IMR-90 (cell line): ENCODE data around the gene GGNBP2. TPM values are rescaled to one million over a fixed set of nuclear protein-coding genes. Genes with fewer than 3 reads are reported as not detected.

Experiments
- ATAC-seq: fragments of 200-7000 bp; cut with Tn5 transposase; 2 replicates; pipeline ENCODE4 v1.9.1; 2020; ENCODE audit warnings: low read depth, mild to moderate bottlenecking, moderate library complexity
- BruUV-seq: library from RNA; stranded (reverse); fragments of 400-500 nt; replicated peaks from 2 replicates; lab custom pipeline; 2021; lab: Mats Ljungman, UMichigan
- CTCF ChIA-PET: fragments of 300-600 bp; formaldehyde crosslinking; extraction: SDS; loops from one replicate; lab custom pipeline; 2021; ENCODE audit warnings: antibody characterized with exemption; lab: Yijun Ruan, JAX
- POLR2A ChIA-PET: fragments of 300-600 bp; sonication (Branson Sonifier 250); formaldehyde crosslinking; loops from one replicate; lab custom pipeline; 2022; ENCODE audit warnings: antibody characterized with exemption; ENCODE audit not compliant: unreplicated experiment; lab: Charles Lee
- DNase-seq: peaks from one replicate; pipeline ENCODE4 v3.0.0; 2013
- H2AFZ ChIP-seq: replicated peaks from 2 replicates; pipeline ENCODE3; 2013; ENCODE audit warnings: low read length, mild to moderate bottlenecking; ENCODE audit not compliant: poor library complexity
- H2AK5ac ChIP-seq: 2 replicates; pipeline ENCODE4 v1.6.1; 2013; ENCODE audit warnings: low read depth, low read length, inconsistent platforms
- H2AK9ac ChIP-seq: replicated peaks from 2 replicates; pipeline ENCODE3; 2013; ENCODE audit warnings: mild to moderate bottlenecking, low read depth, low read length, moderate library complexity; ENCODE audit not compliant: poor library complexity
- H2BK120ac ChIP-seq: 2 replicates; pipeline ENCODE4 v1.6.1; 2013; ENCODE audit warnings: low read depth, low read length, inconsistent platforms
- H2BK15ac ChIP-seq: 3 replicates; pipeline ENCODE4 v1.6.1; 2013; ENCODE audit warnings: low read depth, low read length, inconsistent platforms
- H2BK20ac ChIP-seq: 2 replicates; pipeline ENCODE4 v1.6.1; 2013; ENCODE audit warnings: low read depth, mild to moderate bottlenecking, inconsistent platforms, low read length, moderate library complexity
- H2BK5ac ChIP-seq: 2 replicates; pipeline ENCODE4 v1.6.1; 2013; ENCODE audit warnings: mild to moderate bottlenecking, low read depth, low read length, inconsistent platforms; ENCODE audit not compliant: poor library complexity, severe bottlenecking
- H3K14ac ChIP-seq: replicated peaks from 2 replicates; pipeline ENCODE4 v1.6.1; 2013; ENCODE audit warnings: low read depth, low read length, inconsistent platforms
- H3K18ac ChIP-seq: 2 replicates; pipeline ENCODE4 v1.6.1; 2013; ENCODE audit warnings: low read depth, low read length, control low read depth
- H3K23ac ChIP-seq: 2 replicates; pipeline ENCODE4 v1.6.1; 2013; ENCODE audit warnings: low read depth, low read length, inconsistent platforms
- H3K27ac ChIP-seq: 2 replicates; pipeline ENCODE4 v1.5.1; 2013; ENCODE audit warnings: mild to moderate bottlenecking, control low read depth, low read length; ENCODE audit not compliant: insufficient read depth
- H3K27me3 ChIP-seq: 2 replicates; pipeline ENCODE4 v1.6.1; 2013; ENCODE audit warnings: low read length; ENCODE audit not compliant: control insufficient read depth, insufficient read depth
- H3K36me3 ChIP-seq: 2 replicates; pipeline ENCODE4 v1.6.1; 2013; ENCODE audit warnings: low read length, mixed read lengths; ENCODE audit not compliant: control insufficient read depth, insufficient read depth
- H3K4ac ChIP-seq: 2 replicates; pipeline ENCODE4 v1.6.1; 2013; ENCODE audit warnings: low read depth, low read length, inconsistent platforms
- H3K4me1 ChIP-seq: 2 replicates; pipeline ENCODE4 v1.6.1; 2013; ENCODE audit warnings: low read length, mixed read lengths; ENCODE audit not compliant: control insufficient read depth, insufficient read depth
- H3K4me2 ChIP-seq: 2 replicates; pipeline ENCODE4 v1.6.1; 2013; ENCODE audit warnings: low read depth, mild to moderate bottlenecking, control low read depth, low read length, moderate library complexity
- H3K4me3 ChIP-seq: 2 replicates; pipeline ENCODE4 v1.5.1; 2013; ENCODE audit warnings: low read depth, mild to moderate bottlenecking, control low read depth, low read length, moderate library complexity; ENCODE audit not compliant: insufficient read depth
- H3K56ac ChIP-seq: 2 replicates; pipeline ENCODE4 v1.6.1; 2013; ENCODE audit warnings: low read length, inconsistent platforms; ENCODE audit not compliant: insufficient read depth; ENCODE audit errors: extremely low read depth
- H3K79me1 ChIP-seq, 2 experiments: 2 replicates each; pipeline ENCODE4 v1.6.1; 2013; ENCODE audit warnings: low read length in 2 of 2, inconsistent platforms in 1 of 2, low read depth in 1 of 2
- H3K9ac ChIP-seq: 2 replicates; pipeline ENCODE4 v1.6.1; 2013; ENCODE audit warnings: low read depth, low read length, control low read depth
- H3K9me1 ChIP-seq: 2 replicates; pipeline ENCODE4 v1.6.1; 2013; ENCODE audit warnings: low read length, inconsistent platforms; ENCODE audit not compliant: insufficient read depth
- H3K9me3 ChIP-seq: 2 replicates; pipeline ENCODE4 v1.6.1; 2013; ENCODE audit warnings: low read length; ENCODE audit not compliant: control insufficient read depth, insufficient read depth
- H4K20me1 ChIP-seq: 2 replicates; pipeline ENCODE4 v1.6.1; 2013; ENCODE audit warnings: low read length, inconsistent platforms; ENCODE audit not compliant: insufficient read depth
- H4K5ac ChIP-seq: 2 replicates; pipeline ENCODE4 v1.6.1; 2013; ENCODE audit warnings: mild to moderate bottlenecking, low read depth, low read length, control low read depth
- H4K8ac ChIP-seq, 2 experiments: 2 replicates each; pipeline ENCODE4 v1.6.1; 2013; ENCODE audit warnings: low read depth in 2 of 2, low read length in 2 of 2, control low read depth in 1 of 2, inconsistent platforms in 1 of 2
- H4K91ac ChIP-seq: 2 replicates; pipeline ENCODE4 v1.6.1; 2013; ENCODE audit warnings: low read depth, low read length, inconsistent platforms; ENCODE audit not compliant: insufficient read depth
- CEBPB ChIP-seq: IDR thresholded peaks from 2 replicates; pipeline ENCODE4 v1.6.1; 2012; ENCODE audit warnings: low read depth, low read length, improper control_type of control experiment
- MAFK ChIP-seq: IDR thresholded peaks from 2 replicates; pipeline ENCODE4 v1.6.1; 2012; ENCODE audit warnings: low read depth, low read length, improper control_type of control experiment
- MXI1 ChIP-seq: IDR thresholded peaks from 2 replicates; pipeline ENCODE4 v1.6.1; 2012; ENCODE audit warnings: low read depth, mild to moderate bottlenecking, low read length, moderate library complexity, borderline replicate concordance
- NFE2L2 ChIP-seq: fragments of 150-350 bp; IDR thresholded peaks from 2 replicates; pipeline ENCODE4 v1.6.1; 2016; ENCODE audit warnings: low read depth, mild to moderate bottlenecking, low read length
- RAD21 ChIP-seq: IDR thresholded peaks from 2 replicates; pipeline ENCODE4 v1.6.1; 2012; ENCODE audit warnings: low read length, improper control_type of control experiment
- WGBS, 2 experiments: methylation state at CpG; one replicate each; pipeline versions ENCODE4 v1.1.5 to v1.1.7; 2013; ENCODE audit warnings: missing lambda C conversion rate in 2 of 2; ENCODE audit not compliant: insufficient read length in 1 of 2; ENCODE audit errors: extremely low coverage in 2 of 2; 5-methylcytosine and 5-hydroxymethylcytosine counted together
- dilution Hi-C: fragments of 300-500 bp; cut with HindIII; formaldehyde crosslinking; loops from one replicate; pipeline ENCODE4 v1.14.3; 2018; ENCODE audit warnings: low sequenced_read_pairs; ENCODE audit not compliant: unreplicated experiment
- in situ Hi-C: fragments of 300-500 bp; cut with MboI; formaldehyde crosslinking; loops from 3 replicates; pipeline ENCODE4 v1.14.3; 2019; ENCODE audit warnings: low sequenced_read_pairs, inconsistent platforms, mixed read lengths
- intact Hi-C: fragments of 100-400 bp; cut with micrococcal nuclease; formaldehyde crosslinking; loops from 2 replicates; pipeline ENCODE4 v1.10.0; 2022
- polyA plus RNA-seq, 3 experiments: library from polyadenylated mRNA; depleted of rRNA; stranded (reverse); fragments of >200 nt; gene quantifications; 2 replicates each; pipeline ENCODE4 v1.2.3, GENCODE V29; 2012; ENCODE audit warnings: low replicate concordance in 1 of 3
- total RNA-seq: library from RNA; depleted of rRNA; stranded (reverse); fragments of >200 nt; gene quantifications from 2 replicates; pipeline ENCODE4 v1.2.3, GENCODE V29; 2012
- TF ChIP-seq, protein P1 (sequence below): conservative IDR thresholded peaks from 2 replicates; pipeline ENCODE4 v1.5.1; 2012; ENCODE audit warnings: mild to moderate bottlenecking, low read depth, low read length, improper control_type of control experiment
- TF ChIP-seq, protein P2 (sequence below): fragments of 150-350 bp; IDR thresholded peaks from 2 replicates; pipeline ENCODE4 v1.6.1; 2016; ENCODE audit warnings: low read depth, mild to moderate bottlenecking, low read length, moderate library complexity, borderline replicate concordance

Gene GGNBP2
- total and polyA plus RNA-seq, 2 of the 4 experiments (the other 2 are of a cell fraction) = 40.7 to 56.2 TPM

DNA sequence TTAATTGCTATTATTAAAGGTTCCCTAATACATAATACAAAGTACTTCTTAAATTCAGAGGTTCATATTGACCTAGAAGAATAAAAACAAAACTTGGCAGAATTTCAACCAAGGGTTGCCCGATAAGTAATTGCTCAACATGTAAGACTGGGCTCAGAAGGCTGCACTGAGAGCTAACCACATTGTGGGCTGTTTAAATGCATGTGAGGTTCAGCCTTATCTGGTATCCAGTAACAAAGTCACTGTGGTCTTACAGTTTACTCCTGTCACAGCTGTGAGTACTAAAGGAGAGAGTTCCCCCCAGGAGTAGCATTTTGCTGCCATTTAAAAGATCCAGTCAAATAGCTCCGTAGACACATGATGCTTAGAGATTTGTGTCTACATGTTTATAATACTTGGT, 45.4 kb downstream of the GGNBP2 start:
- no peak overlapping the region for H2BK15ac ChIP-seq
- H2AFZ ChIP-seq = no peak overlapping the region
- H3K4me2 ChIP-seq = no peak overlapping the region
- intact Hi-C loops = no loop called here
- no TSS peak for BruUV-seq
- no peak overlapping the region for H2BK120ac ChIP-seq
- H4K20me1 ChIP-seq = peaks cover 9% of the 10 kb centered on the region; the same call in 1 of the 2 replicates
- no peak overlapping the region for H3K18ac ChIP-seq
- no peak overlapping the region for H3K9ac ChIP-seq
- H3K36me3 ChIP-seq = peaks cover 29% of the 10 kb centered on the region
- H3K9me3 ChIP-seq = no peaks in the 10 kb centered on the region
- H4K8ac ChIP-seq = no peak overlapping the region
- WGBS, 2 experiments = no CpG with 5 or more reads among the region's 2 CpGs
- H3K56ac ChIP-seq = no peak overlapping the region
- ATAC-seq (no peak), DNase-seq (peak; percentile 25)
- H2BK20ac ChIP-seq = no peak overlapping the region
- no peak for TF ChIP-seq NFE2L2
- TF ChIP-seq, protein P1, sequence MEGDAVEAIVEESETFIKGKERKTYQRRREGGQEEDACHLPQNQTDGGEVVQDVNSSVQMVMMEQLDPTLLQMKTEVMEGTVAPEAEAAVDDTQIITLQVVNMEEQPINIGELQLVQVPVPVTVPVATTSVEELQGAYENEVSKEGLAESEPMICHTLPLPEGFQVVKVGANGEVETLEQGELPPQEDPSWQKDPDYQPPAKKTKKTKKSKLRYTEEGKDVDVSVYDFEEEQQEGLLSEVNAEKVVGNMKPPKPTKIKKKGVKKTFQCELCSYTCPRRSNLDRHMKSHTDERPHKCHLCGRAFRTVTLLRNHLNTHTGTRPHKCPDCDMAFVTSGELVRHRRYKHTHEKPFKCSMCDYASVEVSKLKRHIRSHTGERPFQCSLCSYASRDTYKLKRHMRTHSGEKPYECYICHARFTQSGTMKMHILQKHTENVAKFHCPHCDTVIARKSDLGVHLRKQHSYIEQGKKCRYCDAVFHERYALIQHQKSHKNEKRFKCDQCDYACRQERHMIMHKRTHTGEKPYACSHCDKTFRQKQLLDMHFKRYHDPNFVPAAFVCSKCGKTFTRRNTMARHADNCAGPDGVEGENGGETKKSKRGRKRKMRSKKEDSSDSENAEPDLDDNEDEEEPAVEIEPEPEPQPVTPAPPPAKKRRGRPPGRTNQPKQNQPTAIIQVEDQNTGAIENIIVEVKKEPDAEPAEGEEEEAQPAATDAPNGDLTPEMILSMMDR = no peak
- TF ChIP-seq, protein P2, sequence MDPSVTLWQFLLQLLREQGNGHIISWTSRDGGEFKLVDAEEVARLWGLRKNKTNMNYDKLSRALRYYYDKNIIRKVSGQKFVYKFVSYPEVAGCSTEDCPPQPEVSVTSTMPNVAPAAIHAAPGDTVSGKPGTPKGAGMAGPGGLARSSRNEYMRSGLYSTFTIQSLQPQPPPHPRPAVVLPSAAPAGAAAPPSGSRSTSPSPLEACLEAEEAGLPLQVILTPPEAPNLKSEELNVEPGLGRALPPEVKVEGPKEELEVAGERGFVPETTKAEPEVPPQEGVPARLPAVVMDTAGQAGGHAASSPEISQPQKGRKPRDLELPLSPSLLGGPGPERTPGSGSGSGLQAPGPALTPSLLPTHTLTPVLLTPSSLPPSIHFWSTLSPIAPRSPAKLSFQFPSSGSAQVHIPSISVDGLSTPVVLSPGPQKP = no peak
- TF ChIP-seq MXI1 = no peak
- TF ChIP-seq CEBPB = peak; percentile 47; the same call in 1 of the 2 replicates
- no peak for TF ChIP-seq MAFK
- no peak for TF ChIP-seq RAD21
- no peaks in the 10 kb centered on the region for H3K27me3 ChIP-seq
- H3K4me3 ChIP-seq = no peak overlapping the region
- no peak overlapping the region for H3K23ac ChIP-seq
- no peak overlapping the region for H4K91ac ChIP-seq
- ChIA-PET CTCF (interaction anchor here (0.9 kb wide), 1 partner anchor 13 kb away, joined by 3 read pairs; no protein-coding TSS in a partner anchor), POLR2A (no interaction called here)
- H2BK5ac ChIP-seq = no peak overlapping the region
- dilution Hi-C loops = no loop called here
- H3K79me1 ChIP-seq = peaks cover 34 to 46% of the 10 kb centered on the region in 2 experiments
- in situ Hi-C loops = no loop called here
- no peak overlapping the region for H4K5ac ChIP-seq
- H3K9me1 ChIP-seq = peaks cover 21% of the 10 kb centered on the region
- H3K27ac ChIP-seq = no peak overlapping the region
- no peak overlapping the region for H3K4ac ChIP-seq
- H3K14ac ChIP-seq = no peak overlapping the region
- H2AK9ac ChIP-seq = no peak overlapping the region
- no peak overlapping the region for H2AK5ac ChIP-seq
- H3K4me1 ChIP-seq = peaks cover 5% of the 10 kb centered on the region
